Medulla oblongata (tissue), 1 donor: ENCODE data around the gene TRIM44.
"Not testable (repeated sequence)": the region's sequence is repeated elsewhere in the genome, so short reads cannot be mapped to it uniquely, and the experiment has no call there.

Experiments
- DNase-seq: peaks from one replicate; pipeline ENCODE4 v3.0.0-alpha.2; 2015; ENCODE audit errors: extremely low spot score

TRIM44 gene

GRCh38 chr11:35632301-35632700 lies 30.3 kb upstream of the TRIM44 start:
- DNase-seq = no peak

DNA sequence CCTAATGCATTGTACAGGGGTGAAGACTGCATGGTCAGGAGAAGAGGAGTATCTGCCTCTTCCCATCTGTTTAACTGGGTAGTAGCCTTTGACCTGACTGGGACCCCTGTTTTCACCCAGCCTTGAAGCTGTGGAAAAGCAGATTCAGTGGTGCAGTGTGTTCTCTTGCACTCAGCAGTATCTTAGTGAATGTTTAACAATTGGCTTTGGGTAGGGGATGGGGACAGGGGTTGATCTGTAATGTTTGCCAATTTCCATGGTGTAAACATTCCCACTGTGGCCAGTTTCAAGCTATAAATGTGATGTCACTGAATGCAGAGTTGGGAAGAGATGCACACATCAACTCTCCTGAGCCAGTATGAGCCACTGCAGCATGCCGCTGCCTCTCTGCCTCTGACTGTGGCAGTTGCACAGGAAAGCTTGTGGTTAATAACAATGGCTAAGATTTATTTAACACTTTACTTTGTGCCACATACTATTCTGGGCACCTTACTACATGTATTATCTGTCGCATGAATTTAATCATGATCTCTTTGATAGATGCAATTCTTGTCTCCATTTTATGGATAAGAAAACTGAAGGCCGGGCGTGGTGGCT lies 28.6 kb upstream of the TRIM44 start:
- DNase-seq = no peak

DNA sequence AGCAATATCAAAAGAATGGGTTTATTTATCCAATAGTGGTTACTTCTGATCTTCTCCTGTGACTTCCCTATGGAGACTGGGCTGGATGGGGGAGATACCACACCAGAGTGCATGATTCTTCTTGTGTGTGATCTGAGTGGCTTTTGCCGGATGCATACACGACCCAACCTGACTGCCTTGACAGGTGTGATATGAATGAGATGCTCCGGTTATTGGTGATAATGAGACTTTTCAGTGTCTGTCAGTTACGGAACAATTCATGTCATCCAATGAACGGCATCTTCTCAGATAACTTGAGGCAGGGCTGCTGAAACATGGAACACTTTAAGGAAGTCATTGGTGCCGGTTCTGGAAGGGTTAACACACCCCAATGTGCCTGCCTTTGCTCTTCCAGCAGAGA lies 26.6 kb upstream of the TRIM44 start:
- no peak for DNase-seq

DNA sequence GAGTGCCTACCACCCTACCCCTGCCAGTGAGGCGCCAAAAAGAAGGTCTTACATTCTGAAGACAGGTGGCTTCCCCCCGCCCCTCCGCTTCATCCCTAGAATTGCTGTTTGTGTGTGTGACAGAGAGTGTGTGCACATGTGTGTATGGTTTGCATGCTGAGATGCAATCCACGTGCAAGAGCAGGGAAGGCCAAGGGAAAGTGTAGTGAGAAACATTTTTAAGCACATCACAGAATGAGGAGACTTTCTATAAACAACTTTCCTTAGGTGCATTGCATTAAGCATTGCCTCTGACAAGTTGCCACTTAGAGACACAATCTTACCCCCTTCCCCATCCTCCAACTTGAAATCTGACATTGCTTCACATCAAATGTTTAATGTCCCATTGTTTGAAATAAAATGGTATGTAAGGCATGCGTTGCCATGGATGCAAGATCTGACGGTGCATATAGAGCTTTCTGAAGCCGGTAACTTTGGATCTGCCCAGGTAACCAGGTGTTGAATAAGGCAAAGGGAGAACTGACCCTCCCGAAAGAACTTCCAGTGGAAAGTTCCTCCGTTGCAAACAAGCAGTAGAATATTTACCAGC lies 22.9 kb upstream of the TRIM44 start:
- no peak for DNase-seq

DNA sequence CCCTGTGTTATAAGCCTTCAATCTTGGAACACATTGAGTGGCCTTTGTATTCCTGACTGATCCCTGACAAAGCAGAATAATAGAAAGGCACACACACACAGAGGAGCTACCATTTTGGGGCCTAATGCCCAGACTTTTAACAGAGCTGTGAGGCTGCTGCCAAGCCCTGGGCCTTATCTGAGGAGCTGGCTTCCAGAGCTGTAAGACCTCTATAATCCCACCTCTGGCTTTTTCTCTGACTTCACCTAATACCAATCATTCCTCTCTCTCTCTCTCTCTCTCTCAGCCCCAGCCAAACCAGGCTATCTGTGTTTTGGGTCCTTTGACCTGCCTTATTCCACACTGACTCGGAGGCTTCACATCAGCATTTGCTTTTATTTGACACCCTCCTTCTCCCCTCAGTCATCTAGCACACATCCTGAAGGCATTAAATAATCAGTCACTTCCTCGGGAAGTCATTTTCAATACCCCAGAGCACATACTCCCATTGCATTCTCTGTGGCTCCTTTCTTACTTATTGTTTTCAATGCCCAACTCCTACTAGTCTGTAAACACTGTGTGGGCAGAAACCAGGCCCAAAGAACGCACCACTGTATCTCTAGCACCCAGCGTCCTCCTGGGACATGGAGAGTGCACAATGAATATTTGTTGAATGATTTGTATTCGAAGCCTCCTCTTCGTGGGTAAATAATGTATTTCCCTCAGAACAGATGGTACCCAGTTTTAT lies 21.2 kb upstream of the TRIM44 start:
- DNase-seq = no peak

- no peak for DNase-seq
These were observed 20.6 kb upstream of the TRIM44 start for GRCh38 chr11:35641964-35642363.

DNA sequence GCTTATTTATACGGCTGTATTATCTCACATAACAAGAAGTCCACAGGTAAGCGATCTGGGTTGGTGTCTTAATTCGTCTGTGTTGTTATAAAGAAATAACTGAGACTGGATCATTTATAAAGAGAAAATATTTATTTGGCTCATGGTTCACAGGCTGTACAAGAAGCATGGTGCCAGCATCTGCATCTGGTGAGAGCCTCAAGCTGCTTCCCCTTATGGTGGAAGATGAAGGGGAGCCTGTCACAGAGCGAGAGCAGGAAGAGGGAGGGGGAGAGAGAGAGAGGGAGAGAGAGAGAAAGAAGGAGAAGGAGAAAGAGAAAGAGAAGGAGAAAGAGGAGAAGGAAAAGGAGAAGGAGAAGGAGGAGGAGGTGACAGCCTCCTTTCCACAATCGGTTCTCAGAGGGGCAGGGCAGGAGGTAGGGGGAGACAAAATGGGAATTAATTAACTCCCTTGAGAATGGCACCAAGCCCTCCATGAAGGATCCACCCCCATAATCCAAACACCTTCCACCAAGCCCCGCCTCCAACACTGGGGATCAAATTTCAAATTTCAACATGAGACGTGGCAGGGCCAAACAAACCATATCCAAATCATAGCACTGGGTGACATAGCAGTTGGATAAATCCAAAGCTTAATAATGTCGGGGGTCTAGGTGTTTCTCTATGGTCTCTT lies 15.0 kb upstream of the TRIM44 start:
- DNase-seq = no peak

DNA sequence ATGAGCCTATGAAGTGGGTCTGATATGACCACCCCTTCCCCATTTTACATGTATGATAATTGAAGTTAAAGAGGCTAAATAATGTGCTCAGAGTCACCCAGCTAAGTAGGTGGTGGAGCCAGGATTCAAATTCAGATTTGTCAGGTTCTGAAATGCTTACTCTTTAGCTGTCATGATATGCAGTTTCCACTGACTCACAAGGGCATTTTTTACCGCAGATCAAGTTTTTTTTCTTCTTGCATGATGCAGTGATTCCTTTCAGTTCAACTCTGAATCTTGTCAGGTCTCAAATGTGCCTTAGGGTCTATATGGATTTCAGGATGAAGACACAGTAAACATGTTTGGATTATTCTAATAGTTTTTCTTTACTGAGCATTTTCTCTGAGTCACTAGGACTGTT lies 12.6 kb upstream of the TRIM44 start:
- no peak for DNase-seq

DNA sequence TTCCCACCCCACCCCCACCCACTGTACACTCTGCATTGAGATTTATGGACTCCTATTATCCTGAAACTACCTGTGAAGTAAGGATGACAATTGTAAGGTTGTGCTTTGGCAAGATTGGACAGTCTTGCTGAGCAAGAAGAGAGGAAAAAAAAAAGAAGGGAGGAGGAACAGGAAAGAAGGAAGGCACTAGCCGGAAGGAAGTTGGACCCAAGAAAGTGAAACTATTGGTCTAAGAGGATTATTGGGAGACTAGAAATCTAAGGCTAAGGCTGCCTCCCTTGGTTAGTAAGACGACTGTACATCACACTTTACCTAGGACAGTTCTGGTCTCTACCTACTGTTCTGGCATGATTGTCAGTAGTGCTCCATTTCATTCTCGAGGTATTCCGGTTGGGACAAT lies 12.1 kb upstream of the TRIM44 start:
- no peak for DNase-seq

GRCh38 chr11:35651263-35651662 lies 11.3 kb upstream of the TRIM44 start:
- no peak for DNase-seq

DNA sequence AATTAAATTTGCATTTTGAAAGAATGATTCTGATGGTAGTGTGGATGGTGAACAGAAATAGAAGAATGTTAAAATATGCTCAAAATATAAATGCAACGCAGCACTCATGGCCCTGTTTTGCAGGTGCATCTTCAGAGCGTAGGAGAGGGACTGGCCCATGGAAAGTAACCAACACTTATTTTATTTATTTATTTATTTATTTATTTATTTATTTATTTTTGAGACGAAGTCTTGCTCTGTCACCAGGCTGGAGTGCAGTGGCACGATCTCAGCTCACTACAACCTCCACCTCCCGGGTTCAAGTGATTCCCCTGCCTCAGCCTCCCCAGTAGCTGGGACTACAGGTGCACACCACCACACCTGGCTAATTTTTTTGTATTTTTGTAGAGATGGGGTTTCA lies 9.8 kb upstream of the TRIM44 start:
- not testable (repeated sequence) for DNase-seq

- DNase-seq = no peak
These were observed 7.9 kb upstream of the TRIM44 start for GRCh38 chr11:35654711-35655110.

- DNase-seq = no peak
These were observed 7.3 kb upstream of the TRIM44 start for GRCh38 chr11:35655254-35655653.

- no peak for DNase-seq
These were observed 6.7 kb upstream of the TRIM44 start for GRCh38 chr11:35655856-35656255.

DNA sequence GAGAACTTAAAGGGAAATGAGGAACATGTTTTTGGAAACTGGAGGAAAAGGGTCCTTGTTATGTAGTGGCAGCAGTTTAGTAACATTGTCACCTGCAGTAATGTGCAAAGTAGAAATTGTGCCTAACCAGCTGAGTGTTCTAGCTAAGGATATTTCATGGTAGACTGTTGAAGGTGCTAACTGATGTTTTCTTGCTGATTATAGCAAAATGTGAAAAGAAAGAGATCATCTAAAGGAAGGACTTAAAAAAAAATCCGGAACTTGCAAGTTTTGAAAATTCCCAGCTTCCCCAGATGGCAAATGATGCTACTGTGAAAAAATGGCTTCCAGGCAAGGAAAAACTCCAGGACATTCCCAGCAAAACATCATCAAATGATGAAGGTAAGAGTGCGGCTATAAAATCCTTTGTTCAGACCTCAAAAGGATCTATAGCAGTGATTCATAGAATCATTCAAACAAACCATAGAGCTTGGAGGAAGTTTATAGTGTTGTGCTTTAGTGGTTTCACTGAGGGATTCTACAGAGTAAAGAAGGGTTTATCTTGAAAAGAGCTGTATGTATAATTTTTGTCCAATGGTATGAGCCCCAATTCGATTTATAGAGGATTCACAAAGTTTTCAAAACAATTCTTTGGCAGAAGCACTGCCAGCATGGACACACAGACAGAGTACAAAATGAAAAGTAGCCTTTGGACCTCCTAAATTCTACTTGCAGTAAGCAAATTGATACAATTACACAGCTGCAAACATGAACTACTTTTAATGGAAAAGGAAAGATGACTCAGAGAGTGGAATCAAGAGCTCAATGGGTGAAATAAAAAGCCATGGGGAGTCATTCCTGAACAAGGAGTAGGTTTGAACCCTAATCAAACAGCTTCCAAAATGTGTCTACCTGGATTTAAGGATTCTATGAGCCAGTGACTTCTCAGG lies 4.3 kb upstream of the TRIM44 start:
- no peak for DNase-seq

DNA sequence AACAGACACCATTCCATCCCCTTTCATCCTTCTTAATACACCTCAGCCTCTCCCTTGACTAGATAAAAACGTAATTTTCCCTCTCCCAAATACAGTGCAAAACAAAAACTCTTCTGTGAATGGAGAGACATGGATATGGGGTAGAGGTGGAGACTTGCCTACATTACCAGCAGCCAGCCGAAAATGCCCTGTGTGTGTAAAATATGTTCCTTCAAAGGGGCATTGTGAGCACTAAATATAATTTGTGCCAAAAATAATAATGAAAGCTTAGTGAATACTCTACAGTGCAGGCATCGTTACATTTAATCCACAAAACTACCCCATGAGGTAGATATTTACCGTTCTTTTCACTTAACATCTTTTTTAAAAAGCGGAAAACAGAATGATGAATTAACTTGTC lies 1.0 kb upstream of the TRIM44 start:
- DNase-seq = peak; percentile 17

DNA sequence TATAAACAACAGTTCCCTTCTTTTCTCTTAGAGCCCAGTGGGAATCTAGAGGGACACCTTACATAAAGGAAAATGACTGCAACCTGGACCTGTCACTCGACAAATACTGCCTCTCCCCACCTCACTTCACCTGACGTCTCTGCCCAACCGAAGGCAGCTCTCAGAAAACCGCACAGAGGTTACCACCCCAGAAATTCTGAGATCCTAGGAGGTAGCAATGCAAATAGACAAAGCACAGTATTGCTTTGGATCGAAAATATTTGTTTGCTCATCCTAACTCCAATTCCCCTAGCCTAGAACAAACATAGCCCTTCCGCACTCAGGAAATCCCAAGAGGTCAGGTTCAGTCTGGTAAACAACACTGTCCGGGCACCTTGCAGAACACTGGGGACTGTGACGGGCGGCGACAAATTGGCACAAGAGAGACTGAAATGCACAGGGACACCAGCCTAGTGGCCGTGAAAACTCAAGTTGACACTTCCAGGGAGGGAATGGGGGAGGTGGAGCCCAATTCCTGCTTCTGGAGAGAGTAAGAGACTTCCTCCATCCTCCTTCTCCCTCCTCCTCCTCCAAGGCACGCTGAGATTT lies 420 bp upstream of the TRIM44 start:
- peak; percentile 90 for DNase-seq

GRCh38 chr11:35663408-35663702 lies 780 bp downstream of the TRIM44 start:
- no peak for DNase-seq

DNA sequence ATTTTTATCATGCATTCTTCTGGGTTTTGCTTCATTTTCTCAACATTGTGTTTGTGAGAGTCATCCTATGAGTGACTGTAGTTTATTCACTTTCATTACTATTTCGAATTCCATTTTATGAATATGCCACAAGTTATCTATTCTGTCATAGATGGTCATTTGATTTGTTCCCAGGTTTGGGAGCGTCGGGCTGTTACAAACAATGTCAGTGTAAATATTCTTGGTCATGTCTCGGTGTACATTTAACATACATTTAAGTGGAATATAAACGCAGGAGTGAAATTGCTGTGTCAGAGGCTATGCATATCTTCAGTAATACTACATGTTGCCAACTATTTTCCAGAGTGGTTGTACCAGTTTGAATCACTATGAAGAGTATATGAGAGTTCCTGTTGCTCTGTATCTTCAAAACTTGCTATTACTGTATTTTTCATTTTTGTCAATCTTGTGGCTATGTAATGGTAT lies 2.4 kb downstream of the TRIM44 start:
- no peak for DNase-seq

DNA sequence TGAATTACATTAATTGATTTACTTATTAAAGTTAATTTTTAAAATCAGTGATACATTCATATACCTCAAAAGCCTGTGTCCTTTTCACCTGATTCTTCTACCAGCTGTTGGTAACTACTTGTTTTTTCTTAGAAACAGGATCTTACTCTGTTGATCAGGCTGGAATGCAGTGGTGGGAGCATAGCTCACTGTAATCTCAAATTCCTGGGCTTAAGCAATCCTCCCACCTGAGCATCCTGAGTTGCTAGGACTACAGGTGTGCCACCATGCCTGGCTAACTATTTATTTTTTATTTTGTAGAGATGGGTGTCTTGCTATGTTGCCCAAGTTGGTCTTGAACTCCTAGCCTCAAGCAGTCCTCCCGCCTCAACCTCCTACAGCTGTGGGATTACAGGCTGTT lies 4.7 kb downstream of the TRIM44 start:
- no peak for DNase-seq

DNA sequence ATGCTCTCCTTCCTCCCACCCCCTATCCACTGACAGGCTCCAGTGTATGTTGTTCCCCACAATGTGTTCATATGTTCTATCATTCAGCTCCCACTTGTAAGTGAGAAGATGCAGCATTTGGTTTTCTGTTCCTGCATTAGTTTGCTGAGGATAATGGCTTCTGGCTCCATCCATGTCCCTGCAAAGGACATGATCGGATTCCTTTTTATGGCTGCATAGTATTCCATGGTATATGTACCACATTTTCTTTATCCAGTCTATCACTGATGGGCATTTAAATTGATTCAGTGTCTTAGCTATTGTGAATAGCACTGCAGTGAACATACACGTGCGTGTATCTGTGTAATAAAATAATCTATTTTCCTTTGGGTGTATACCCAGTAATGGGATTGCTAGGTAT lies 5.8 kb downstream of the TRIM44 start:
- not testable (repeated sequence) for DNase-seq
